ENCODE measurements around the gene PACSIN2.
"Not testable (repeated sequence)": the region's sequence is repeated elsewhere in the genome, so short reads cannot be mapped to it uniquely, and the experiment has no call there.

PACSIN2 gene

GRCh38 chr22:42943981-42944380 is 71.0 kb downstream of the PACSIN2 start:
- DNase-seq, result no peak

- DNase-seq, result no peak
Measured at GRCh38 chr22:42942351-42942750, 72.6 kb downstream of the PACSIN2 start.

- no peak for DNase-seq
Measured at GRCh38 chr22:42939941-42940653, 74.9 kb downstream of the PACSIN2 start.

- DNase-seq, result no peak
Measured at GRCh38 chr22:42939451-42939881, 75.5 kb downstream of the PACSIN2 start.

- no peak for DNase-seq
Measured at GRCh38 chr22:42938976-42939375, 76.0 kb downstream of the PACSIN2 start.

- DNase-seq, result no peak
Measured at GRCh38 chr22:42938449-42938848, 76.5 kb downstream of the PACSIN2 start.

- DNase-seq, result peak; percentile 27 to 82
Measured at GRCh38 chr22:42937164-42937843, 77.6 kb downstream of the PACSIN2 start.

GRCh38 chr22:42936680-42937079 is 78.3 kb downstream of the PACSIN2 start:
- not testable (repeated sequence) for DNase-seq

GRCh38 chr22:42934338-42934737 is 80.6 kb downstream of the PACSIN2 start:
- DNase-seq, result no peak

- peak; percentile 37 to 81 for DNase-seq
Measured at GRCh38 chr22:42933485-42934091, 81.4 kb downstream of the PACSIN2 start.

- DNase-seq, result no peak
Measured at GRCh38 chr22:42932857-42933484, 82.0 kb downstream of the PACSIN2 start.

GRCh38 chr22:42932197-42932519 is 82.8 kb downstream of the PACSIN2 start:
- no peak for DNase-seq

GRCh38 chr22:42931421-42932196 is 83.3 kb downstream of the PACSIN2 start:
- peak in 1 of 2 donors; percentile 69 for DNase-seq

- DNase-seq, result peak; percentile 6 to 29
Measured at GRCh38 chr22:42930810-42931420, 84.0 kb downstream of the PACSIN2 start.

- DNase-seq, result no peak
Measured at GRCh38 chr22:42929838-42930155, 85.2 kb downstream of the PACSIN2 start.

GRCh38 chr22:42928969-42929837 is 85.7 kb downstream of the PACSIN2 start:
- no peak for DNase-seq

GRCh38 chr22:42927966-42928365 is 87.0 kb downstream of the PACSIN2 start:
- no peak for DNase-seq

GRCh38 chr22:42926768-42927167 is 88.2 kb downstream of the PACSIN2 start:
- no peak for DNase-seq

GRCh38 chr22:42926104-42926503 is 88.8 kb downstream of the PACSIN2 start:
- no peak for DNase-seq

GRCh38 chr22:42925598-42925997 is 89.4 kb downstream of the PACSIN2 start:
- no peak for DNase-seq

GRCh38 chr22:42925031-42925430 is 89.9 kb downstream of the PACSIN2 start:
- not testable (repeated sequence) for DNase-seq

GRCh38 chr22:42924436-42924835 is 90.5 kb downstream of the PACSIN2 start:
- DNase-seq, result no peak

Data from bone marrow (tissue), 2 donors.